IgD-negative memory B cell (primary cell): ENCODE data around the gene CTRB1. TPM values are rescaled to one million over a fixed set of nuclear protein-coding genes. Genes with fewer than 3 reads are reported as not detected.

Source experiments
- H3K27ac Mint-ChIP-seq, 3 donors: one replicate each; pipeline ENCODE4 v1.8.0; 2020 to 2022; ENCODE audit warnings: mild to moderate bottlenecking in 3 of 3, mixed read lengths in 3 of 3, moderate library complexity in 1 of 3
- H3K27me3 Mint-ChIP-seq: one replicate; pipeline ENCODE4 v1.8.0; 2021; ENCODE audit warnings: mixed read lengths
- H3K36me3 Mint-ChIP-seq: one replicate; pipeline ENCODE4 v1.8.0; 2020; ENCODE audit warnings: mild to moderate bottlenecking, mixed read lengths
- H3K4me1 Mint-ChIP-seq, 3 donors: one replicate each; pipeline ENCODE4 v1.8.0; 2020 to 2022; ENCODE audit warnings: mixed read lengths in 3 of 3, mild to moderate bottlenecking in 1 of 3
- H3K4me3 Mint-ChIP-seq, 4 donors: one replicate each; pipeline ENCODE4 v1.8.0; 2020 to 2022; ENCODE audit warnings: mild to moderate bottlenecking in 4 of 4, mixed read lengths in 4 of 4, moderate library complexity in 3 of 4
- H3K9me3 Mint-ChIP-seq, 3 donors: one replicate each; pipeline ENCODE4 v1.8.0; 2020 to 2021; ENCODE audit warnings: mixed read lengths in 3 of 3, mild to moderate bottlenecking in 1 of 3
- polyA plus RNA-seq: library from polyadenylated mRNA; unstranded; fragments of 300-500 nt; fragmentation: Illumina TruSeq; gene quantifications from one replicate; pipeline ENCODE4 v1.2.3, GENCODE V29; 2021

The CTRB1 gene
- polyA plus RNA-seq, 1 donor from 2014 or later: not detected

GRCh38 chr16:75227361-75228142 lies 8.8 kb downstream of the CTRB1 start:
- peaks cover 29% of the 10 kb centered on the region for H3K27me3 Mint-ChIP-seq
- H3K27ac Mint-ChIP-seq: no peak overlapping the region
- H3K4me3 Mint-ChIP-seq: no peak overlapping the region
- H3K9me3 Mint-ChIP-seq: no peaks in the 10 kb centered on the region
- H3K4me1 Mint-ChIP-seq: no peaks in the 10 kb centered on the region
- H3K36me3 Mint-ChIP-seq: no peaks in the 10 kb centered on the region

DNA sequence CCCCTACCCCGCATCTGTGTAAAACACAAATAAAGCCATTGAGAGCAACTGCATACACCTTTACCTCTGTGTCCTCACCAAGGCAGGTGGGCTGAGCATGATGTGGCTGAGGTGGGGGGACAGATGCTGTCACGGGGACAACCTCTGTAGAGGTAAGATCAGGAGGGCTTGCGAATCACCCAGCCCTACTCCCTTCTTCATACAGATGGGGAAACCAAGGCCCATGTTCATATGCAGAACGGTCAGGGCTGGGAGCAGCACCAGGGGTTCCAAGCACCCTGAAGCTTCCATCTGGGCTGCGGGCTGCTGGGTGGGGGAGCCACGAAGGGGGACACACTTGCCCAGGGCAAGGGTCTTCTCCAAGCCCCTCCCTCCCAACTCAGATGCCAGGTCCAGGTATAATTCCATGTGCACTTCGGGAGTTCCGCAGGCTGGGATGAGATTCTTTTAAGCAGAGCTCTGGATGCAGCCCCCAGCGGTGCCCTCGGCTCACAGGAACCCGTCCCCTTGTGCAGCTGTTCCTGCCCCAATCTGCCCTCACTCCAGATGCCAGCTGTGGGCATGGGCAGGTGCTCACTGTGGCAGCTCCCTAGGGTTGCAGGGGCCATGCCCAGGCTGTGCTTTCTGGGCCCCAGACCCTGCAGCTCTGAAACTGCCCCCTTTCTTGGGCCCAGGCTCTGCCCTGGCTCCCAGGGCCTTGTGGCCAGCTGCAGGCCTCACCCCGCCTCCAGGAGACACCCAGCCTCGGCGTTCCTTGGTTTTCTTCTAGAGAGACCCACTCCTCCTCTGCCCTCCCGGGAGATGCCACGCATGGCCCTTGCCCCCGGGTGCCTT lies 9.6 kb downstream of the CTRB1 start:
- Mint-ChIP-seq H3K4me3 (no peak overlapping the region), H3K9me3 (no peaks in the 10 kb centered on the region), H3K27ac (no peak overlapping the region), H3K4me1 (no peaks in the 10 kb centered on the region), H3K36me3 (no peaks in the 10 kb centered on the region), H3K27me3 (peaks cover 30% of the 10 kb centered on the region)

GRCh38 chr16:75229172-75230031 lies 10.6 kb downstream of the CTRB1 start:
- H3K36me3 Mint-ChIP-seq: no peaks in the 10 kb centered on the region
- H3K27ac Mint-ChIP-seq: no peak overlapping the region
- no peaks in the 10 kb centered on the region for H3K9me3 Mint-ChIP-seq
- H3K27me3 Mint-ChIP-seq: peaks cover 29% of the 10 kb centered on the region
- peaks cover 0 to 2% (median 0%) of the 10 kb centered on the region in 3 donors for H3K4me1 Mint-ChIP-seq
- peak overlapping the region in 1 of 4 donors; percentile 23 for H3K4me3 Mint-ChIP-seq

- Mint-ChIP-seq H3K27ac (no peak overlapping the region), H3K36me3 (no peaks in the 10 kb centered on the region), H3K9me3 (no peaks in the 10 kb centered on the region), H3K4me1 (peaks cover 0 to 2% (median 0%) of the 10 kb centered on the region in 3 donors), H3K4me3 (no peak overlapping the region), H3K27me3 (peaks cover 29% of the 10 kb centered on the region)
Measured at GRCh38 chr16:75230471-75231110, 11.8 kb downstream of the CTRB1 start.

DNA sequence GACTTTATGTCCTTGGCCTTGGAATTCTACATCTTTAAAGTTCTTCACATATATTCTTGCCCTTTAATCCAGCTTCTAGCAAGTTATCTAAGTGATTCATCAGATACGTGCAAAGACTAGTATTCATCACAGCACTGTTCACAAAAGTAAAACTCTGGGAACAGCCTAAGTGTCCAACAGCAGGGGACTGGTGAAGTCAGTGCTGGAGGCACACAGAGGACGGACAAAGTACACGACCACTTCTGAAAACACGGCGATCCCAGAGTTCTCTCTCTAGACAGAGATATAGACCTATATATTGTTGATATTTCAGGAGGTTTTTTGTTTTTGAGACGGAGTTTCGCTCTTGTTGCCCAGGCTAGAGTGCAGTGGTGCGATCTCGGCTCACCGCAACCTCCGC lies 12.8 kb downstream of the CTRB1 start:
- Mint-ChIP-seq H3K36me3 (no peaks in the 10 kb centered on the region), H3K4me3 (no peak overlapping the region), H3K27ac (no peak overlapping the region), H3K9me3 (no peaks in the 10 kb centered on the region), H3K4me1 (peaks cover 0 to 2% (median 0%) of the 10 kb centered on the region in 3 donors), H3K27me3 (peaks cover 32% of the 10 kb centered on the region)

- Mint-ChIP-seq H3K9me3 (no peaks in the 10 kb centered on the region), H3K36me3 (no peaks in the 10 kb centered on the region), H3K27me3 (peaks cover 30% of the 10 kb centered on the region), H3K4me3 (no peak overlapping the region), H3K4me1 (peaks cover 0 to 2% (median 0%) of the 10 kb centered on the region in 3 donors), H3K27ac (peak overlapping the region in 1 of 3 donors; percentile 19)
Measured at GRCh38 chr16:75233611-75233938, 14.8 kb downstream of the CTRB1 start.

DNA sequence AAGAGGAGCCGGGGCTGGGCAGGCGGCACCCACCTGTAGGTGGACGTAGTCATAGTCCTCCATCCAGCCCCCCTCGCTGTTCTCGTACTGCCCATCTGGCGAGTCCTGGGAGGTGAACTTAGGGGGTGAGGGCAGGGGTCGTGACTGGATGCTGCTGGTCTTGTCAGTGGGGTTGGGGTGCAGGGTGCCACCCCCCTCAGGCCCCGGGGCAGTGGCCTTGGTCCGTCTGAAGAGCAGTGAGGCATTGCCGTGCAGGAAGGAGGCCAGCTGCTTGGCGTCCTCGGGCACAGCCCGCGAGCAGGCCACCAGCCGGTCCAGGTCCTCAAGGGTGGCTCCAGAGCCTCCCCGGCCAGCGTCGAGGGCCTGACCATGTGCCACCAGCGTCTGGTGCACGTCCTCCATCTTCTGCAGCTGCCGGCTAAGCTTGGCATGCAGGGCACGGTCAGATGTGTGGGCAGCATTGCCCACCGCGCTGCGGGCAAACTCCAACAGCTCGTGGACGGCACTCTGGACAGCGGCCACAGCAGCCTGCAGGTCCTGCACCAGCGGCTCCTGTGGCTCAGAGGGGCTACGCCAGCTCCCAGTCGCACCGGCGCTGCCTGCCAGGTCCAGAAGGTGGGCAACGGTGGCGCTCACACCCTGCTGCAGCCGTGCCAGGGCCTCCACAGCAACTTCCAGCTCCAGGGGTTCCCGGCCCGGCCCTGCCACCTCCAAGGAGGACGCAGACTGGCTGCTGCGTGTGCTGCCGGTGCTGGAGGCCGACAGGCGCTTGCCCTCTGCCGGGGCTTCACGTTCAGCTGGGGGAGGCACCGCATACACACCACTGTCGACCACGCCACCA lies 16.3 kb downstream of the CTRB1 start:
- H3K27ac Mint-ChIP-seq: no peak overlapping the region
- H3K4me1 Mint-ChIP-seq: peaks cover 0 to 3% (median 2%) of the 10 kb centered on the region in 3 donors
- H3K4me3 Mint-ChIP-seq: no peak overlapping the region
- no peaks in the 10 kb centered on the region for H3K36me3 Mint-ChIP-seq
- peaks cover 34% of the 10 kb centered on the region for H3K27me3 Mint-ChIP-seq
- no peaks in the 10 kb centered on the region for H3K9me3 Mint-ChIP-seq

DNA sequence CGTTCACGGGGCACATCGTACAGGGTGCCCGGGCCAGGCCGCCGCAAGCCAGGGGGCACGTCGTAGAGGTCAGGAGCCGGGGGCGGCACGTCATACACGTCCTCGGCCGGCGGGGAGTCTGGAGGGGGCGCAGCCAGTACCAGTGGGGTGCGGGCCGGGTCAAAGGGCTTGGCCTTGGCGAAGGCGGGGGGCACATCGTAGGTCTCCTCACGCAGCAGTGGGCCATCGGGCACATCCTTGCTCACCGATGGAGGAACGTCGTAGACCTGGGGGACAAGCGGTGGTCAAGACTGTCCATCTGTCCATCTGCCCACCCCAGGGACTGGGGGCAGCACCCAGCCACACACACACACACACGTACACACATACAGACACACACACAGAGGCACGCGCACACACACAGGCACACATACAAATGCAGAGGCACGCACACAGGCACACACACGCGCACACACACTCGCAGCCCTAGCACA lies 17.0 kb downstream of the CTRB1 start:
- no peak overlapping the region for H3K27ac Mint-ChIP-seq
- peaks cover 31% of the 10 kb centered on the region for H3K27me3 Mint-ChIP-seq
- H3K9me3 Mint-ChIP-seq: no peaks in the 10 kb centered on the region

GRCh38 chr16:75236232-75236631 lies 17.4 kb downstream of the CTRB1 start:
- Mint-ChIP-seq H3K4me3 (no peak overlapping the region), H3K4me1 (peaks cover 0 to 3% (median 2%) of the 10 kb centered on the region in 3 donors), H3K27me3 (peaks cover 30% of the 10 kb centered on the region), H3K27ac (no peak overlapping the region), H3K36me3 (no peaks in the 10 kb centered on the region), H3K9me3 (no peaks in the 10 kb centered on the region)

More for the DNA sequence above, 17.0 kb downstream of the CTRB1 start:
- Mint-ChIP-seq H3K4me1 (peaks cover 0 to 3% (median 2%) of the 10 kb centered on the region in 3 donors), H3K4me3 (no peak overlapping the region), H3K36me3 (no peaks in the 10 kb centered on the region)

DNA sequence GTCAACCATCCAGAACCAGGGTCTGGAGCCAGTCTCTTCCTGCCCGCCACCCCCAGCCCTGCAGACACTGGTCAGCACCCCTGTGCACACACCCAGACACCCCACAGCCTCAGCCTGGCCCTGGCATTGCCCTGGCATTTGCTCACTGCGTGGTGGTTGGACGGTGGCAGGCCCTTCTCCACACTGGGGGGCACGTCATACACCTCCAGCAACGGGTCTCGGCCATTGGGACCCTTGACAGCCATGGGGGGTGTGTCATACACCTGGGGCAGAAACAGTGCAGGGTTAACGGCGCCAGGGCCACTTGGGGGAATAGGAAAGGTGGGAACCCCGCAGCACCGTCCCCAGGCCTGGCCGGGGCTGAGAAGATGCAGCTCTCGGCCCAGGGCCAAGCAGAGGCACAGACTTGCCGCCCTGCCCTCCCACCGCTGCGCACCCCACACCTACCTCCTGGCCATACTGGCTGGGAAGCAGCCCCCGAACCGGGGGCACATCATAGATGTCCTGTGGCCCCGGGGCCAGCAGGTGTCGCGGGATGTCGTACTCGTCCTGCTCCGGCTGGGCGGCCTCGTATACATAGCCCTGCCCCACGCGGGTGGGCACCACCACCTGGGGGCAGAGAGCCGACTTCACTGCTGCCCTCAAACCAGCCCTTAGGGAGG lies 18.1 kb downstream of the CTRB1 start:
- Mint-ChIP-seq H3K27ac (peak overlapping the region in 1 of 3 donors; percentile 50), H3K4me3 (no peak overlapping the region), H3K9me3 (no peaks in the 10 kb centered on the region), H3K4me1 (peaks cover 0 to 3% (median 2%) of the 10 kb centered on the region in 3 donors), H3K36me3 (no peaks in the 10 kb centered on the region), H3K27me3 (peaks cover 25% of the 10 kb centered on the region)

DNA sequence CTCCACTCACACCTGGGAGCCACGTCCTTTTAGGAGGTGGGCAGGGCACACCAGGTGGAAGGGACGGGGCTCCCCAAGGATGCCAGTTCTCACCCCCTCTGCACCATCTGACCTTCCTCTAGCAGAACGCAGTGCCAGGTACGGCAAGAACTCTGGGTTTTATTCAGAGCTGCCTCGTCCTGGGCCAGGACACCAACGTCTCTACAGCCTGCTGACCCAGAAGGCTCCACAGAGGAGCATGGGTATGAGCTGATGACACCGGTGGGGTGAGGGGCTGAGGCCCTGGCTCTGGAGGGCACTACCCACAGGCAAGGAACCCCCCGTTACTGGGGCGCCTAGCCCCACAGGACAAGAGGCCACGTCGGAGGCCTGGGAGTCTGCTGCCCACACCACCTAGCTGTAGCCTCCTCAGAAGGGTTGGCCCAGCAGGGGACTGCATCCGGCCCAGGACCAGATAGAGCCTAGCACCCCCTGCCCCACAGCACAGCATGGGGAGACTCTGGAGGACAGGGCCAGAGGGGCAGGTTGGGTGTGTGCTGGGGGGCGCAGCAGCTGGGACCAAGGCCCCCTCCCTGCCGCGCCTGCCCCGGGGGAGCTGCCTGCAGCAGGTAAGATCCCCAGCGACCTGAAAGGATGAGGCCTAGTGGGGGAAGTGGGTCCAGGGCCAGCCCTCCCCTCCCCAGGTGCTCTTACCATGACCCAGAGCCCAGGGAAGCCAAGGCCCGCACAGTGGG lies 18.8 kb downstream of the CTRB1 start:
- Mint-ChIP-seq H3K4me1 (peaks cover 0 to 3% (median 2%) of the 10 kb centered on the region in 3 donors), H3K36me3 (no peaks in the 10 kb centered on the region), H3K4me3 (no peak overlapping the region), H3K27ac (peak overlapping the region in 1 of 3 donors; percentile 50), H3K9me3 (no peaks in the 10 kb centered on the region), H3K27me3 (peaks cover 27% of the 10 kb centered on the region)

GRCh38 chr16:75238132-75238852 lies 19.5 kb downstream of the CTRB1 start:
- Mint-ChIP-seq H3K36me3 (no peaks in the 10 kb centered on the region), H3K27me3 (peaks cover 26% of the 10 kb centered on the region), H3K9me3 (no peaks in the 10 kb centered on the region), H3K4me3 (no peak overlapping the region), H3K27ac (no peak overlapping the region), H3K4me1 (peaks cover 0 to 3% (median 2%) of the 10 kb centered on the region in 3 donors)
